ENCODE measurements around the gene FAF2.

- TF ChIP-seq, protein P1, sequence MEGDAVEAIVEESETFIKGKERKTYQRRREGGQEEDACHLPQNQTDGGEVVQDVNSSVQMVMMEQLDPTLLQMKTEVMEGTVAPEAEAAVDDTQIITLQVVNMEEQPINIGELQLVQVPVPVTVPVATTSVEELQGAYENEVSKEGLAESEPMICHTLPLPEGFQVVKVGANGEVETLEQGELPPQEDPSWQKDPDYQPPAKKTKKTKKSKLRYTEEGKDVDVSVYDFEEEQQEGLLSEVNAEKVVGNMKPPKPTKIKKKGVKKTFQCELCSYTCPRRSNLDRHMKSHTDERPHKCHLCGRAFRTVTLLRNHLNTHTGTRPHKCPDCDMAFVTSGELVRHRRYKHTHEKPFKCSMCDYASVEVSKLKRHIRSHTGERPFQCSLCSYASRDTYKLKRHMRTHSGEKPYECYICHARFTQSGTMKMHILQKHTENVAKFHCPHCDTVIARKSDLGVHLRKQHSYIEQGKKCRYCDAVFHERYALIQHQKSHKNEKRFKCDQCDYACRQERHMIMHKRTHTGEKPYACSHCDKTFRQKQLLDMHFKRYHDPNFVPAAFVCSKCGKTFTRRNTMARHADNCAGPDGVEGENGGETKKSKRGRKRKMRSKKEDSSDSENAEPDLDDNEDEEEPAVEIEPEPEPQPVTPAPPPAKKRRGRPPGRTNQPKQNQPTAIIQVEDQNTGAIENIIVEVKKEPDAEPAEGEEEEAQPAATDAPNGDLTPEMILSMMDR (IDR thresholded peaks at IDR 0.05 in 8 of 11, conservative IDR thresholded peaks at IDR 0.05 in 3 of 11): no peak
- no peak for TF ChIP-seq POLR2A (IDR thresholded peaks at IDR 0.05)
Measured at GRCh38 chr5:176408590-176408989, 39.6 kb upstream of the FAF2 start.
